Gastrocnemius medialis (tissue), 4 donors: ENCODE data around the gene SYCE3. TPM values are rescaled to one million over a fixed set of nuclear protein-coding genes. Genes with fewer than 3 reads are reported as not detected.

Experiments
- ATAC-seq, 2 donors: fragments of 150-250 bp; one replicate each; pipeline ENCODE4 v1.9.1; 2016
- DNase-seq, 2 donors: peaks; one replicate each; pipeline ENCODE4 v3.0.0-alpha.2; 2019
- H3K27ac ChIP-seq, 4 donors: fragments of 200-600 bp; sonication (generic); 1 replicate in 1 of 4; 2 replicates in 3 of 4; pipeline ENCODE4 v1.5.1; 2016 to 2018; ENCODE audit warnings: mild to moderate bottlenecking in 2 of 4, moderate library complexity in 1 of 4
- H3K27me3 ChIP-seq, 3 donors: fragments of 200-600 bp; sonication (generic) in 2 of 3; 1 replicate in 1 of 3; 2 replicates in 2 of 3; pipeline versions ENCODE4 v1.5.1 to v1.6.0; 2016 to 2019; ENCODE audit warnings: mild to moderate bottlenecking in 1 of 3, moderate library complexity in 1 of 3
- H3K36me3 ChIP-seq, 2 donors: fragments of 200-600 bp; sonication (generic) in 1 of 2; one replicate each; pipeline ENCODE4 v1.5.1; 2017 to 2018
- H3K4me1 ChIP-seq, 2 donors: fragments of 200-600 bp; sonication (generic) in 1 of 2; one replicate each; pipeline ENCODE4 v1.5.1; 2016 to 2017; ENCODE audit warnings: mild to moderate bottlenecking in 2 of 2
- H3K4me3 ChIP-seq, 4 donors: fragments of 200-600 bp; sonication (generic) in 3 of 4; 1 replicate in 1 of 4; 2 replicates in 3 of 4; pipeline ENCODE4 v1.5.1; 2016 to 2019; ENCODE audit warnings: mild to moderate bottlenecking in 2 of 4
- H3K9me3 ChIP-seq, 3 donors: fragments of 200-600 bp; sonication (generic) in 2 of 3; 1 replicate in 1 of 3; 2 replicates in 2 of 3; pipeline ENCODE4 v1.5.1; 2016 to 2019
- POLR2A ChIP-seq, 2 donors: fragments of 450-650 bp; IDR thresholded peaks; one replicate each; pipeline ENCODE4 v1.6.1; 2017; ENCODE audit warnings: antibody characterized with exemption in 2 of 2, mild to moderate bottlenecking in 2 of 2, moderate library complexity in 2 of 2
- in situ Hi-C, 4 donors: fragments of 200-750 bp; cut with MboI; loops; one replicate each; pipeline versions ENCODE4 v1.15.0 to v1.8.0; 2017; ENCODE audit warnings: low sequenced_read_pairs in 4 of 4
- intact Hi-C: fragments of 100-400 bp; cut with DNase I; formaldehyde crosslinking; loops from one replicate; pipeline ENCODE4 v1.15.1; 2023; ENCODE audit warnings: low total_unique reads
- total RNA-seq, 4 donors: library from RNA; depleted of rRNA; stranded (reverse); fragments of >200 nt; gene quantifications; one replicate each; pipeline versions ENCODE4 v1.1.0 to v1.2.3, GENCODE V29; 2016
- TF ChIP-seq, protein P1 (sequence below), 5 experiments: fragments of 450-650 bp in 3 of 5; fragments of 200-600 bp in 2 of 5; sonication (generic) in 2 of 5; IDR thresholded peaks in 4 of 5; conservative IDR thresholded peaks in 1 of 5; 1 replicate in 4 of 5; 2 replicates in 1 of 5; pipeline ENCODE4 v1.5.1; 2016 to 2019; ENCODE audit warnings: antibody characterized with exemption in 5 of 5, mild to moderate bottlenecking in 3 of 5, moderate library complexity in 3 of 5

Gene SYCE3
- total RNA-seq, 4 donors from 2014 or later, result not detected

DNA sequence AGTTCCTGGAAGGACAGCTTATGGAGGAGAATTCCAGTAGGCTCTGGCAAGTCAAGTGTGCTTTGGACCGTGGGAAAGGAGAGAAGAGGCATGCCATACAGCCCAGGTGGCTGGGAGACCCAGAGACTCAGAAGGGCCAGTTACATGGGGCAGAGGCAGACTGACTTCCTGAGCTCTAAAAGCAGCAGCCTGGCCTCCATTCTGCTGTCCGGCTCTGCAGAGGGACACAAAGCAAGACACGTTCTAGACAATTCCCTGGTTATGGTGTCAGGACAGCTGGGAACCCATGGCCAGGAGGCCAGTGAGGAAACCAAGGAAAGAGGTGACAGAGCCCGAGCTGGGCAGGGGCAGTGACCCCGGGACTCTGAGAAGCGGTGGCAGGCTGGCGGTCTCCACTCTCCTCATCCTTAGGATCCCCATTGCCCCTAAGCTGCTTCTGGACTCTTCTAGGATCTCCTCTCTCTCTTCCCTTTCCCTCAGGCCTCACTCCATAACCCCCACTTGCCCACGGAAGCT is 12.8 kb upstream of the SYCE3 start:
- DNase-seq (no peak), ATAC-seq (no peak)
- no peaks in the 10 kb centered on the region for H3K27me3 ChIP-seq
- in situ Hi-C loops, result no loop called here
- no peak for TF ChIP-seq POLR2A (IDR thresholded peaks at IDR 0.05)
- TF ChIP-seq, protein P1, sequence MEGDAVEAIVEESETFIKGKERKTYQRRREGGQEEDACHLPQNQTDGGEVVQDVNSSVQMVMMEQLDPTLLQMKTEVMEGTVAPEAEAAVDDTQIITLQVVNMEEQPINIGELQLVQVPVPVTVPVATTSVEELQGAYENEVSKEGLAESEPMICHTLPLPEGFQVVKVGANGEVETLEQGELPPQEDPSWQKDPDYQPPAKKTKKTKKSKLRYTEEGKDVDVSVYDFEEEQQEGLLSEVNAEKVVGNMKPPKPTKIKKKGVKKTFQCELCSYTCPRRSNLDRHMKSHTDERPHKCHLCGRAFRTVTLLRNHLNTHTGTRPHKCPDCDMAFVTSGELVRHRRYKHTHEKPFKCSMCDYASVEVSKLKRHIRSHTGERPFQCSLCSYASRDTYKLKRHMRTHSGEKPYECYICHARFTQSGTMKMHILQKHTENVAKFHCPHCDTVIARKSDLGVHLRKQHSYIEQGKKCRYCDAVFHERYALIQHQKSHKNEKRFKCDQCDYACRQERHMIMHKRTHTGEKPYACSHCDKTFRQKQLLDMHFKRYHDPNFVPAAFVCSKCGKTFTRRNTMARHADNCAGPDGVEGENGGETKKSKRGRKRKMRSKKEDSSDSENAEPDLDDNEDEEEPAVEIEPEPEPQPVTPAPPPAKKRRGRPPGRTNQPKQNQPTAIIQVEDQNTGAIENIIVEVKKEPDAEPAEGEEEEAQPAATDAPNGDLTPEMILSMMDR (IDR thresholded peaks at IDR 0.05 in 4 of 5, conservative IDR thresholded peaks at IDR 0.05 in 1 of 5), result no peak
- peaks cover 0 to 49% of the 10 kb centered on the region in 2 donors for H3K36me3 ChIP-seq
- intact Hi-C loops, result no loop called here
- no peaks in the 10 kb centered on the region for H3K9me3 ChIP-seq
- H3K4me1 ChIP-seq, result peaks cover 10 to 33% of the 10 kb centered on the region in 2 donors
- peak overlapping the region in 1 of 4 donors; percentile 96 for H3K27ac ChIP-seq
- H3K4me3 ChIP-seq, result no peak overlapping the region

DNA sequence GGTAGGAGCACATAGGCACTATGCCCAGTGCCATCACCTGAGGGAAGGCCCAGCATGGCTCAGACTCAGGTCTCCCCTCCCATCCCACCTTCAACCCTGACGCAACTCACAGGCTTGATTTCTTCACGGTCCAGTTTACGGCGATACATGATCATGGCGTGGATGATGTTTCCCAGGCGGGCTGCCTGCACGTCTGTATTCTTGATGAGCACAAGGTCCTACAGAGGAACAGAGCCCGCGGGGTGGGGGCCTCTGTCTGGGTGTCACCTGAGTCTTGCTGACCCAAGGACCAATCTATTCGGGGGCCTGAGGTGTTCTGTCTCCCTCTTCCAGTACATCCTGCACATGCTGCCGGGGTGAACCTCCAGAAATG is 11.7 kb upstream of the SYCE3 start:
- ATAC-seq, result no peak
- H3K27ac ChIP-seq, result no peak overlapping the region
- intact Hi-C loops, result no loop called here
- no peak overlapping the region for H3K4me3 ChIP-seq
- TF ChIP-seq POLR2A (IDR thresholded peaks at IDR 0.05), result no peak
- TF ChIP-seq, protein P1 (IDR thresholded peaks at IDR 0.05 in 4 of 5, conservative IDR thresholded peaks at IDR 0.05 in 1 of 5), result no peak
- H3K4me1 ChIP-seq, result peaks cover 10 to 32% of the 10 kb centered on the region in 2 donors
- no peak for DNase-seq
- H3K36me3 ChIP-seq, result peaks cover 0 to 53% of the 10 kb centered on the region in 2 donors
- no peaks in the 10 kb centered on the region for H3K9me3 ChIP-seq
- in situ Hi-C loops, result no loop called here
- H3K27me3 ChIP-seq, result no peaks in the 10 kb centered on the region

DNA sequence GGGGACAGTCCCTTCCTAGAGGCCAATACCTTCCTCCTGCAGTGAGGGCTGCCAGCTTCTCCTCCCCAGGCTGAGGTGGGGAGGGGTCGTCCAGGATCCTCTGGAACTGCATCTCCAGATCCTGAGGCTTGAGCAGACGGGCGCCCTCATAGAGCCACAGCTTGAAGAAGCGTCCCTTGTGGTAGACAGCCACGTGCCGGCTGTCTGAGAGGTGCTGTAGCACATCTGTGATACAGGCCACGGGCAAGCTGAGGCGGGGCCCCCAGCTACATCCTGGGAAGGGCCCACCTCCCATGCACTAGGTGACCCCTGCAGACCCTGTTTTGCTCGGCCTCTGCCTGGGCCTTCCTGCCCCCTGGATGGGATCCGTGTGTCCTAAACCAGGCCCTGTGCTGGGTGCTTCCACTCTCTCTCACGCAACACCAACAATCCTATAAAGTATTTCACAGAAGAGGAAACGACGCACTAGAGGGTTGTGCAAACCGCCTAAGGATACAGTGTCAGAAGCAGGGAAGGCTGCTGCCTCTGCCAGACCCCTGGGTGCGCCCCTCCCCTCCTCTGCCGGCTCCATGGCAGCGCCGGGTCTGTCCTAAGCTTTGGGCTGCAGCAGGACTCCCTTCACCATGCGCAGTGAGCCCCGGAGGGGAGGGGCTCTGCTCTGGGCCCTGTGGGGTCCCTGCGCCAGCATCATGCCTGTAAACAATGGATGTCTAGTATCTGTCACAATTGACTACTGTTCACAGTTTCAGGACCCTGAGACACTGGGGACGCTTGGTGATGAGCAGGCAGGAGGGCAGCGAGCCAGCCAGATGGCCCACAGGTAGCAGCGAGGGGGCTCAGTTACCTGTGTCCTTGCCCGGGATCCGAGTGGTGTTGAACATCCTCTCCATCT is 11.0 kb upstream of the SYCE3 start:
- H3K36me3 ChIP-seq, result peaks cover 0 to 59% of the 10 kb centered on the region in 2 donors
- no peaks in the 10 kb centered on the region for H3K27me3 ChIP-seq
- H3K4me3 ChIP-seq, result no peak overlapping the region
- ATAC-seq (no peak), DNase-seq (no peak)
- TF ChIP-seq POLR2A (IDR thresholded peaks at IDR 0.05), result no peak
- TF ChIP-seq, protein P1 (IDR thresholded peaks at IDR 0.05 in 4 of 5, conservative IDR thresholded peaks at IDR 0.05 in 1 of 5), result no peak
- in situ Hi-C loops (no loop called here), intact Hi-C loops (no loop called here)
- peaks cover 5 to 27% of the 10 kb centered on the region in 2 donors for H3K4me1 ChIP-seq
- peak overlapping the region in 1 of 4 donors; percentile 43 for H3K27ac ChIP-seq
- H3K9me3 ChIP-seq, result no peaks in the 10 kb centered on the region

DNA sequence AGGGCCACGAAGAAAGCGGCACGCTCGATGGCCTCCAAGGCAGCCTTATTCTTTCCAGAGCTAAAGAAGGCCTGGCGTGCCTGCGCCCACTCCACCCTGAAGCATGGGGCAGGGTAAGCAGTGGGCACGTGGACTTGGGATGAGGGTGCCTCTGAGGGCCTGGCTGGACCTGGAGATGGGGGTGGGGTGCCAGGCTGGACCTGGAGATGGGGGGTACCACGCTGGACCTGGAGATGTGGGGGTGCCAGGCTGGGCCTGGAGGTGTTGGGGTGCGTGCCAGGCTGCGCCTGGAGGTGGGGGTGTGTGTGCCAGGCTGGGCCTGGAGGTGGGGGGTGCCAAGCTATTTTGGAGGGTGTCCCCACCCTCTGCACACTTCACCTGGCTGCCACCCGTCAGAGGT is 10.2 kb upstream of the SYCE3 start:
- no peak for ATAC-seq
- no peak for DNase-seq
- intact Hi-C loops, result no loop called here
- Histone ChIP-seq H3K27ac (peak overlapping the region in 1 of 4 donors; percentile 43), H3K9me3 (no peaks in the 10 kb centered on the region), H3K4me3 (no peak overlapping the region), H3K4me1 (peaks cover 0 to 19% of the 10 kb centered on the region in 2 donors), H3K36me3 (peaks cover 0 to 66% of the 10 kb centered on the region in 2 donors), H3K27me3 (no peaks in the 10 kb centered on the region)
- TF ChIP-seq POLR2A (IDR thresholded peaks at IDR 0.05), result no peak
- TF ChIP-seq, protein P1 (IDR thresholded peaks at IDR 0.05 in 4 of 5, conservative IDR thresholded peaks at IDR 0.05 in 1 of 5), result no peak
- in situ Hi-C loops, result no loop called here
